GM18507 (cell line): ENCODE results near the gene SLC6A1.
A peak's percentile ranks its signal among the peaks of the same experiment; 100 is the strongest.

Experiments
- DNase-seq: peaks from one replicate; pipeline ENCODE4 v3.0.0; 2011; ENCODE audit warnings: low read depth; ENCODE audit not compliant: insufficient read length; ENCODE audit errors: extremely low spot score
- FAIRE-seq: peaks from 2 replicates; lab custom pipeline; 2011; peaks lifted over from hg19 to GRCh38; lab: Jason Lieb, UNC

SLC6A1 gene

DNA sequence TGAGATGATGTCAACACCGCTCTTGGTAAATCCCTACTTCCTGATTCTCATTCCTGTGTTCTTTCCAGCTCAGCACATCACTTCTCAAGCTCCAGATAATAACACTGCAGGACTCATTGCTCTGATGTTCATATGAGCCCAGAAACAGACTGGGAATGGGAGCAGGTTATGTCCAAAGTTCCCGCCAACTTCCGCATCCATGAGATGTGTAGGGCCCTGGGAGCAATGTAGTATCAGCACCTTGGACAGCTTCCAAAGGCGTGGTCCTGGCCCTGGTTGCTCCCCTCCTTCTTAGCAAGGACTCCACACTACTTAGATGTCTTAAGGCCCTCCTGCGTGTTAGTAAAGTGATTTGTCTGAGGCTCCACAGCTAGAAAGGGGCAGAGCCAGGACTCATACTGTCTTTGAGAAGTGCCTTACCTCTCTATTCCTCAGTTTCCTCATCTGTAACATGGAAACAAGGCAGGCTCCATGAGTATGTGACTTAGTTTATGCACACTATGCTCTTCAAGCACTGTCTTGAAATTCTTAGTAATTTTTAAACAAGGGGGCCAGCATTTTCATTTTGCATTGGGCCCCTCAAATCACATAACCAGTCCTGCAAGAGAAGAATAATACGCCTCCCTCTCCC lies 27.9 kb upstream of the SLC6A1 start:
- no peak for DNase-seq
- FAIRE-seq: no peak

DNA sequence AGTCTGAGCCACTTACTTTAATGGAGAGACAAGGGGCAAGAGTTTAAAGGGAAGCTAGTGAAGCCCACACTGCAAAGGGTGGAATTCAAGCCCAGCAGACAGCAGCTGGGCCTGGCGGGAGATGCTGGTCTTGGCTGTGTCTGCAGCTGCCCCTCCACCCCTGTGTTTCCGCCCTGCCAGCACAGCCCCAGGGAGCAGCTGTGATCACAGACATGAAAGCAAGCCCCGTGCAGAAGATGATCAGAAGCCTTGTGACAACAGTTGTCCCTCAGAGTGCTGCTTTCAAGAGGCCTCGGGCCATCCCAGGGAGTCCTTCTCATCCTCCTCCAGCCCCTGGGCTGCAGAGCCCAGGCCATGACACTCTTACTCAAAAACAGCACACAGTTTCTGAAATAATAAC lies 24.1 kb upstream of the SLC6A1 start:
- no peak for FAIRE-seq
- no peak for DNase-seq

DNA sequence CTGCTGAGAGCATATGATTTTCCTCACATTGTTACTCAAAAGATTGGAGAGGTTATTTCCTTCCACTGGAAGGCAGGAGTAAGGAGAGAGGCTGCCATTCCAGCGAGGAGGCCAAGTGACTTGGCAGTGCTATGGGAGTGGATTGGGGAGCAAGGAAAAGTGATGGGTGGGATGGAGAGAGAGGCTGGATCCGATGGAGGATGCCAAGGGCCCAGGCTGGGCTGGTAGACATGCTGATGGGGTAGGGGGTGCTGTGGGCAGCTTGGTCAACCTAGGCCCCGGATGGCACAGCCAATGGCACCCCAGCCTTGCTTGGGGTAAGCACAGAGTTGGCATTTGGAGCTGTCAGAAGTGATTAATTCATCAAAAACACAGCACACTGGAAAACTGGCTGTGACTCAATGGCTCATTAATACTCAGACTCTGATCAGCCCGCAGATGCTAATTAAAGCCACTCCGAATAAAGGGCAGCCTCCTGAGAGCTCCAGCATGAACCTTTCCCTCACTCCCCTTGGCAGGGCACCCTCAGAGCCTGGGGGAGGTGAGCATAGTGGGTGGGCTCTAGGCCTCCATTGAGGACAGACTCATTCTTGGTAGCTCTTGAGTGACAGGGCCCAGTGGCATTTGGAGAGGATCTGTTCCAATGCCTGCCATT lies 22.1 kb upstream of the SLC6A1 start:
- FAIRE-seq (no peak), DNase-seq (no peak)

DNA sequence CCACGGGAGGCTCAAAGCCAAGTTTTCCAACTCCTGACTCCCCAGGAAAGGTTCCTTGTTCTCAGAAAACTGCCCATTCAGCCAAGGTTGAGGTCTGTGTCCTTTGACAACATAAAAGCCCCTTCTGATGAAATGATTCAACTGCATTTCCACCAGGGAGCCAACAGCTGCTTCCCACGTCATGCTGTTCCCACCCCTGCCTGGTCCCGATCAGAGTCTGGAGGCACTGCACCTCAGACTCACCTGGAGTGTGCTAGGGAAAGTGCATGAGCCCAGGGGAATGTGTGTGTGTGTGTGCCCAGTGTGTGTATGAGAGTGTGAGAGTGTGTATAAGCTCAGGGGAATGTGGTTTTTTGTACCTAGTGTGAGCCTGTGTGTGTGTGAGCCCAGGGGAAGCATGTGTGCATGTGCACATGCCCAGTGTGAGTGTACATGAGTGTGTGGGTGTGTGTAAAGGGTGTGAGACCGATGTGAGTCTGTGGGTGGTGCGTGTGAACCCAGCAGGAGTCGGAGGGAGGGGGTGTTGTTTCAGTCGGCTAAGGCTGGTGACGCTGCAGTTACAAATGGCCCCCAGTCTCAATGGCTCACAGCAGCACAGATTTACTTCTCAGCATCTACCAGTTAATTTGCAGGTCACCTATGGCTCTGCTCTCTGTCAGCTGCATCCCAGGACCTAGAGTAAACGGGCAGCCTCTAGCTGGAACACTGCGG lies 20.3 kb upstream of the SLC6A1 start:
- no peak for FAIRE-seq
- DNase-seq: no peak

- DNase-seq (no peak), FAIRE-seq (no peak)
Measured at GRCh38 chr3:10973046-10973595, 19.4 kb upstream of the SLC6A1 start.

GRCh38 chr3:10974131-10974530 lies 18.4 kb upstream of the SLC6A1 start:
- FAIRE-seq (no peak), DNase-seq (no peak)

DNA sequence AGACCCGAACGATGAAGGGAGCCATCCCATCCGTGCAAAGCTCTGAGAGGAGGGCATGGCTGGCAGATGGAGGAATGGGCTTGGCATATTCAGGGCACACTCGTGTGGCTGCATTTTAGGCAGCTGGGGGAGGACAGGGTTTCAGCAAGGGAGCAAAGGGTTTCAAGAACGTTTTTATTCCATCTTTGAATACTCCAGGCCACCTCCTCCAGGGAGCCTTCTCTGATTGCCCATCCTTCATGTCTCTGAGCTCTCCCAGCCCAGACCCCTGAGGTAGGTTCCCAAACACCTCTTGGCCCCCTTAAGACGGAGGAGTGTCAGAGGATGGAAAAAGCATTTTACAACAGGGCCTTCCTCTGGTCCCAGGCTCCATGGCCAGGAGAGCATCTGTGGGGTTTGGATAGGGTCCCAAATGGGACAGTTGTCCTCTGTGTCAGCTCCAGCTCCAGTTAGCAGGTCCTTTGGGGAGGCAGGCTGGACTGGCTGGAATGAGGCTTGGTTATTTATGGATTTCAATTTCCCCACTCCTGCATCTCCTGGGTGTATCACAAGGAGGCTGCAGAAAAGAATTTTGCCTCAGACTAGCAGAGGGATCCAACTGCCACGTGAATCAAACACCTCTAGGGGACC lies 17.7 kb upstream of the SLC6A1 start:
- FAIRE-seq: no peak
- no peak for DNase-seq

GRCh38 chr3:10975695-10976234 lies 16.8 kb upstream of the SLC6A1 start:
- FAIRE-seq (no peak), DNase-seq (no peak)

GRCh38 chr3:10976770-10977169 lies 15.8 kb upstream of the SLC6A1 start:
- DNase-seq (no peak), FAIRE-seq (no peak)

DNA sequence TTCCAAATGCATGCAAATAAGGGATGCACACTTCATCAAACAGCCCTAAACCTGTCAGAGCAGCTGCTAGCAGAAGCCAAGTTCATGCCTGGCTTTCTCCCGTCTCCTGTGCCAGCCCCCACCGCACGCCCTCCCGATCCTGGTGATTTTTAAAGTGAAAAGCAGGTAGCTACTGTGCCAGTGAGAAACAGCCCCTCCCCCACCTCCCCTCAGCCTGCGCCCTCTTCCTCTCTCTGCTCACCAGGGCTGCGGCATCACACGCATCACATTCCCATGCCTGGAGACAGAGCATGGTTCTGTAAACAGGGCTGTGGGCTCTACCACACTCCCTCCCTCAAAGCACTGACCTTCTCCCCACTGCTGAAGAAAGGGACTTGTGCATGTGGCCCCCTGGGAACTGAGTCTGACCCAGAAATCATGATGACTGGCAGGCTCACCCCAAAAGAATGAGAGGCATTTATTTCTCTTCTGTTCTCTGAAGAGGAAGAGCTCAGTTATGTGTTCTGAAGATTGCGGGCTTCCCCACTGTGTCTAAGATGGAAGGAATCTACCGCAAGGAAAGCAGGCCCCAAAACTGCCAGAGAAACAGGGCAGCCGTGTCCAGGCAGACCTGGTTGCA lies 14.5 kb upstream of the SLC6A1 start:
- DNase-seq (no peak), FAIRE-seq (no peak)

GRCh38 chr3:10978956-10979355 lies 13.6 kb upstream of the SLC6A1 start:
- no peak for FAIRE-seq
- no peak for DNase-seq

GRCh38 chr3:10980312-10980711 lies 12.2 kb upstream of the SLC6A1 start:
- DNase-seq: no peak
- no peak for FAIRE-seq

GRCh38 chr3:10981031-10981430 lies 11.5 kb upstream of the SLC6A1 start:
- FAIRE-seq: no peak
- DNase-seq: no peak

GRCh38 chr3:10981961-10982360 lies 10.6 kb upstream of the SLC6A1 start:
- FAIRE-seq: no peak
- DNase-seq: no peak

DNA sequence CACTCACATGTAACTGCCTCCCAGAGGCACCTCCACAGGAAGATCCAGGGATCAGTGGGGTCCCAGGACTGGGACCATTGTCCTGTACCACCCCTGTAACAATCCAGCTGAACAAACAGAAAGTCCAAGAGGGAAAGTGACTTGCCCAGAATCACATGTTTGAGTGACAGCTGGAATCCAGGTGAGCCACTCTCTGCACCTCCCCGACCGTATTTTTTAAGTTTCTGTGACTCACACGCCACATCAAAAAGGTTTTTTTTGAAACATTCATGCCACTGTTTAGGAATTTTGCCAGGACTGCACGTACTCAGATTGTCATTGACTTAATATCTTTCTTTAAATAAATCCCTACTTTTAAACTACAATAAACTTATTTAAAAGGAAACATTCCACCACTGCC lies 9.8 kb upstream of the SLC6A1 start:
- FAIRE-seq: no peak

GRCh38 chr3:10983219-10983916 lies 9.2 kb upstream of the SLC6A1 start:
- DNase-seq: peak; percentile 20

More for the DNA sequence above, 9.8 kb upstream of the SLC6A1 start:
- no peak for DNase-seq

DNA sequence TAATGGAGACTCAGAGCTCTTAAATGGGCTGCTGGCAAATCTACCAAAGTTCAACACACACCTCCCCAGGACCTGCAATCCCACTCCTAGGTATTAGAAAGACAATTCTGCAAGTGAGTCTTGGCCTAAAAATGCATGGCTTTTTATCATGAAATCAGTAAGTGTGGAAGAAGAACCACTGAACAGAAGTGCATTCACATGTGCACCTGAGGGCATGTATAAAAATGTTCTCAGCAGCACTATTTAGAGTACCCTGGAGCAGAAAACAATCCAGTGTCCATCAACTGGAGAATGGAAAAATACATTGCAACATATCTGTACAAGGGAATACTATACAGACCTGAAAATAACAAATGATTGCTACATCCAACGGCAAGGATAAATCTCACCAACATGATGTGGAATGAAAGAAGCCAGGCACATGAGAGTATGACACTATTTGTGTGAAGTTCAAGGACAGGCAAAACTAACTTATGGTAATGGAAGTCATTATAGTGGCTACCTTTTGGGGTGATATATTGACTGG lies 8.1 kb upstream of the SLC6A1 start:
- FAIRE-seq (no peak), DNase-seq (no peak)

More at GRCh38 chr3:10983219-10983916, 9.2 kb upstream of the SLC6A1 start:
- peak; percentile 9 for FAIRE-seq

- FAIRE-seq (no peak), DNase-seq (no peak)
Measured at GRCh38 chr3:10985181-10985580, 7.4 kb upstream of the SLC6A1 start.

DNA sequence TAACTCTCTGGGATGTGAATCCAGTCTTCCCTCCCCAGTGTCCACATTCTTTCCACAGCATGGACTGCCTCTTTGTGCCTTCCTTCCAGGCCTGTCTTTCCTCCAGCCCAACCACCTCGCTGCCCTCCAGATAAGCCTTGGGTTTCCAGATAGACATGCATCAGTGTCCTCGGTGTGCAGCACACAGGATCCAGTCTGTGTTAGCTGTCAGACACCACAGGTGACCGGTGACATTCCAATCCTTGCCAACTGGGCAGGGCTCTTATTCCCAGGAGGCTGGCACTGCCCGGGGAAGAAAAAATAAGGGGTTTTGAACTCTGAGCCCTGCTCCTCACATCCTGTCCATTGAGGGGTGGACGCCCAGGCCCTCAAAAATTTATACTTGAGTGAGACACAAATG lies 6.0 kb upstream of the SLC6A1 start:
- DNase-seq (no peak), FAIRE-seq (no peak)
